ENCODE measurements around the gene PRUNE1. TPM values are rescaled to one million over a fixed set of nuclear protein-coding genes. Genes with fewer than 3 reads are reported as not detected.

The PRUNE1 gene
- total and polyA plus RNA-seq, 2 donors (not counting 1 experiment from before 2014, with no cell fraction given), result 6.3 to 16.6 TPM

GRCh38 chr1:151001602-151002001 lies 6.6 kb upstream of the PRUNE1 start:
- Histone ChIP-seq H3K27me3 (ENCODE audit: control insufficient read depth, insufficient read depth, low read length) (no peaks in the 10 kb centered on the region), H3K36me3 (ENCODE audit: control insufficient read depth, insufficient read depth, low read length) (peaks cover 5% of the 10 kb centered on the region), H3K27ac (ENCODE audit: insufficient read depth, low read length) (no peak overlapping the region), H3K4me1 (ENCODE audit: control insufficient read depth, extremely low read depth, insufficient read depth, low read length) (peaks cover 2% of the 10 kb centered on the region), H2AFZ (ENCODE audit: low read length) (no peak overlapping the region), H3K79me2 (ENCODE audit: control insufficient read depth, insufficient read depth, low read length) (peaks cover 3% of the 10 kb centered on the region), H3K4me3 (replicated peaks in 1 of 4; ENCODE audit: control extremely low read depth in 1 of 4, insufficient read depth in 1 of 4, low read depth in 3 of 4, low read length in 4 of 4) (no peak overlapping the region), H4K20me1 (ENCODE audit: control insufficient read depth, extremely low read depth, insufficient read depth, low read length) (no peaks in the 10 kb centered on the region), H3K4me2 (ENCODE audit: extremely low read depth, insufficient read depth, low read length) (no peak overlapping the region), H3K9me3 (ENCODE audit: control insufficient read depth, insufficient read depth, low read depth, low read length) (no peaks in the 10 kb centered on the region), H3K9ac (ENCODE audit: insufficient read depth, low read length) (no peak overlapping the region)
- DNase-seq (ENCODE audit: low read depth in 2 of 2), result no peak
- no peak for TF ChIP-seq EZH2 (IDR thresholded peaks at IDR 0.05; ENCODE audit: low read length, missing control alignments)
- no peak for TF ChIP-seq CTCF (conservative IDR thresholded peaks at IDR 0.05 in 1 of 2, IDR thresholded peaks at IDR 0.05 in 1 of 2; ENCODE audit: low read depth in 1 of 2, low read length in 2 of 2)

- Histone ChIP-seq H3K36me3 (ENCODE audit: control insufficient read depth, insufficient read depth, low read length) (peaks cover 3% of the 10 kb centered on the region), H3K4me3 (replicated peaks in 1 of 4; ENCODE audit: control extremely low read depth in 1 of 4, insufficient read depth in 1 of 4, low read depth in 3 of 4, low read length in 4 of 4) (no peak overlapping the region), H4K20me1 (ENCODE audit: control insufficient read depth, extremely low read depth, insufficient read depth, low read length) (no peaks in the 10 kb centered on the region), H3K27me3 (ENCODE audit: control insufficient read depth, insufficient read depth, low read length) (no peaks in the 10 kb centered on the region), H2AFZ (ENCODE audit: low read length) (no peak overlapping the region), H3K4me1 (ENCODE audit: control insufficient read depth, extremely low read depth, insufficient read depth, low read length) (peaks cover 5% of the 10 kb centered on the region), H3K9ac (ENCODE audit: insufficient read depth, low read length) (no peak overlapping the region), H3K9me3 (ENCODE audit: control insufficient read depth, insufficient read depth, low read depth, low read length) (no peaks in the 10 kb centered on the region), H3K4me2 (ENCODE audit: extremely low read depth, insufficient read depth, low read length) (no peak overlapping the region), H3K27ac (ENCODE audit: insufficient read depth, low read length) (no peak overlapping the region), H3K79me2 (ENCODE audit: control insufficient read depth, insufficient read depth, low read length) (peaks cover 3% of the 10 kb centered on the region)
- DNase-seq (ENCODE audit: low read depth in 2 of 2), result no peak
- TF ChIP-seq EZH2 (IDR thresholded peaks at IDR 0.05; ENCODE audit: low read length, missing control alignments), result no peak
- no peak for TF ChIP-seq CTCF (conservative IDR thresholded peaks at IDR 0.05 in 1 of 2, IDR thresholded peaks at IDR 0.05 in 1 of 2; ENCODE audit: low read depth in 1 of 2, low read length in 2 of 2)
Measured at GRCh38 chr1:151002051-151002450, 6.2 kb upstream of the PRUNE1 start.

- H3K79me2 ChIP-seq (ENCODE audit: control insufficient read depth, insufficient read depth, low read length), result peaks cover 3% of the 10 kb centered on the region
- TF ChIP-seq CTCF (conservative IDR thresholded peaks at IDR 0.05 in 1 of 2, IDR thresholded peaks at IDR 0.05 in 1 of 2; ENCODE audit: low read depth in 1 of 2, low read length in 2 of 2) (no peak), EZH2 (IDR thresholded peaks at IDR 0.05; ENCODE audit: low read length, missing control alignments) (no peak)
- no peak for DNase-seq (ENCODE audit: low read depth in 2 of 2)
- peaks cover 10% of the 10 kb centered on the region for H3K4me1 ChIP-seq (ENCODE audit: control insufficient read depth, extremely low read depth, insufficient read depth, low read length)
- no peaks in the 10 kb centered on the region for H3K9me3 ChIP-seq (ENCODE audit: control insufficient read depth, insufficient read depth, low read depth, low read length)
- H3K4me3 ChIP-seq (replicated peaks in 1 of 4; ENCODE audit: control extremely low read depth in 1 of 4, insufficient read depth in 1 of 4, low read depth in 3 of 4, low read length in 4 of 4), result no peak overlapping the region
- H4K20me1 ChIP-seq (ENCODE audit: control insufficient read depth, extremely low read depth, insufficient read depth, low read length), result no peaks in the 10 kb centered on the region
- H2AFZ ChIP-seq (ENCODE audit: low read length), result no peak overlapping the region
- no peak overlapping the region for H3K4me2 ChIP-seq (ENCODE audit: extremely low read depth, insufficient read depth, low read length)
- peaks cover 3% of the 10 kb centered on the region for H3K36me3 ChIP-seq (ENCODE audit: control insufficient read depth, insufficient read depth, low read length)
- no peak overlapping the region for H3K9ac ChIP-seq (ENCODE audit: insufficient read depth, low read length)
- no peaks in the 10 kb centered on the region for H3K27me3 ChIP-seq (ENCODE audit: control insufficient read depth, insufficient read depth, low read length)
- H3K27ac ChIP-seq (ENCODE audit: insufficient read depth, low read length), result no peak overlapping the region
Measured at GRCh38 chr1:151002611-151003010, 5.6 kb upstream of the PRUNE1 start.
